ENCODE measurements around the gene TAF1B. TPM values are rescaled to one million over a fixed set of nuclear protein-coding genes. Genes with fewer than 3 reads are reported as not detected.

Gene TAF1B
- total and polyA plus RNA-seq, 5 experiments from 2014 or later: 10.1 to 19.3 (median 13.1) TPM

DNA sequence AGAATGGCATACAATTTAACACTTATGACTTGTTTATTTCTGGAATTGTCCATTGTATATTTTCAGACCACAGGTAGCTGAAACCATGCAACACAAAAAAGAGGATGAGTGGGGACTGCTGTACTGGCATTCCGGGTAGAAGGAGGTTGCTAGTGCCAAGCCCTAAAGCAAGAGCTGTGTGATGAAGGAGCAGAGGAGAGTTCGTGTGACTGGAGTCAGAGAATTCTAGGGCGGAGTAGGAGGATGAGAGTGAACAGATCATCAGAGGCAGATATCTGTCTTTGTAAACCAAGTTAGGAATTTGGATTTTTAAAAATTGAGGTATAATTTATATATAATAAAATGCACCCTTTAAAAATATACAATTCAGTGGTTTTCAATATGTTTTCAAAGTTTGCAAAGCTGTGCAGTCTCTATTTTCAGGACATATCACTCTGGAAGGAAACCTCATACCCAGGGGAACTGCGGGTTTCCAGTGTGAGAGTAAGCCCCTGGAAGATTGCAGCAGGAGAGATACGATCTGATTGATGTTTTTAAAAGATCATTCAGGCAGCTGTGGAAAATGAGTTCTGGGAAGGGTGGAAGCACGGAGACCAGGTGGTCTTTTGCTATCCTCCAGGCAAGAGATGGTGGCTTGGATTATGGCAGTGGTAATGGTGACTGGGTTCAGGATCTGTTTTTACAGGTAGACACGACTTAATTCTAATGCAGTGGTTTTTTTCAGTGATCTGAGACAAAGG, 36.4 kb downstream of the TAF1B start:
- Mint-ChIP-seq H3K27ac (peak overlapping the region in 2 of 10 donors; percentile 1 to 6), H3K4me3 (no peak overlapping the region), H3K27me3 (no peaks in the 10 kb centered on the region), H3K36me3 (peaks cover 10 to 70% (median 24%) of the 10 kb centered on the region in 3 donors), H3K9me3 (no peaks in the 10 kb centered on the region), H3K4me1 (peaks cover 0 to 4% (median under 1%) of the 10 kb centered on the region in 4 donors)
- DNase-seq: no peak
- POLR2A ChIA-PET: no interaction called here
- ATAC-seq: no peak

DNA sequence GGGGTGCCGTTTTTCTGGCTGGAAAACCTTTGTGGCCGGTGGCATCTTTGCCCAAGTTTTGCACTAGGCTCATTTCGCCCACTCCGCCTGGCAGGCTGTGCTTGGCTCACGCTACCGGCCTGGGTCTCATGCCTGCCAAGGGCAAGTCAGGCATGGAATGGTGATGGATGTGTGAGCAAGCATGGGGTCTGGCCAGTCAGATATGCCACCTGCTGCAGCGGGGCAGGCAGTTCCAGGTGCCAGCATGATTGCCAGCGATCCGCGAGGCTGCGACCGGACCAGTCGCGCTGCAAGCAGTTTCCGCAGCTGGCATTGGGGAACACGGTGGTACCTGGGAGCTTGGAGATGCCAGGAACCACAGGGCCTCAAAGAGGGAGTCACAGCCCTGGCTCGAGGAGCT, 40.6 kb downstream of the TAF1B start:
- Mint-ChIP-seq H3K36me3 (peaks cover 31 to 76% (median 49%) of the 10 kb centered on the region in 3 donors), H3K4me1 (peaks cover 0 to 6% (median 5%) of the 10 kb centered on the region in 4 donors), H3K27me3 (no peaks in the 10 kb centered on the region), H3K9me3 (peaks cover 0 to 23% (median 11%) of the 10 kb centered on the region in 9 donors), H3K4me3 (no peak overlapping the region), H3K27ac (no peak overlapping the region)
- ATAC-seq (no peak), DNase-seq (no peak)
- POLR2A ChIA-PET: no interaction called here

DNA sequence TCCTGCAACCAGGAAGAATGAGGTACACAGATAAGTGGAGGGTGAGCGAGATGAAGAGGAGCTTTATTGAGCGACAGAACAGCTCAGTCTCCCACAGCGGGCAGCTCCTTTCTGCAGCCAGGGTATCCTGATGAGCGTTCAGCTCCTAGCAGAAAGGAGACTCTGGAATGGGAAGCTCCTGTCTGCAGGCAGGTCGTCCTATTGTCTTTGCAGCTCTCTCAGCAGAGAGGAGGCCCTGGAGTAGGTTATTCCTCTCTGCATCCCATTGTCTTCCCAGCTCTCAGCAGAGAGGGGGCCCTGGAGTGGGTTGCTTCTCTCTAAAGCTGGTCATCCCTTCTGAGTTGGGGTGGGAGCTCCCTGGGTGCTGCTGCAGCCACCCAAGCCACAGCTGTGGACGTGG, 41.2 kb downstream of the TAF1B start:
- peaks cover 2 to 6% (median 4%) of the 10 kb centered on the region in 4 donors for H3K4me1 Mint-ChIP-seq
- peaks cover 37 to 76% (median 53%) of the 10 kb centered on the region in 3 donors for H3K36me3 Mint-ChIP-seq
- ATAC-seq: no peak
- no peaks in the 10 kb centered on the region for H3K27me3 Mint-ChIP-seq
- POLR2A ChIA-PET: no interaction called here
- DNase-seq: no peak
- H3K9me3 Mint-ChIP-seq: peaks cover 0 to 27% (median 11%) of the 10 kb centered on the region in 9 donors
- H3K4me3 Mint-ChIP-seq: no peak overlapping the region
- H3K27ac Mint-ChIP-seq: no peak overlapping the region

DNA sequence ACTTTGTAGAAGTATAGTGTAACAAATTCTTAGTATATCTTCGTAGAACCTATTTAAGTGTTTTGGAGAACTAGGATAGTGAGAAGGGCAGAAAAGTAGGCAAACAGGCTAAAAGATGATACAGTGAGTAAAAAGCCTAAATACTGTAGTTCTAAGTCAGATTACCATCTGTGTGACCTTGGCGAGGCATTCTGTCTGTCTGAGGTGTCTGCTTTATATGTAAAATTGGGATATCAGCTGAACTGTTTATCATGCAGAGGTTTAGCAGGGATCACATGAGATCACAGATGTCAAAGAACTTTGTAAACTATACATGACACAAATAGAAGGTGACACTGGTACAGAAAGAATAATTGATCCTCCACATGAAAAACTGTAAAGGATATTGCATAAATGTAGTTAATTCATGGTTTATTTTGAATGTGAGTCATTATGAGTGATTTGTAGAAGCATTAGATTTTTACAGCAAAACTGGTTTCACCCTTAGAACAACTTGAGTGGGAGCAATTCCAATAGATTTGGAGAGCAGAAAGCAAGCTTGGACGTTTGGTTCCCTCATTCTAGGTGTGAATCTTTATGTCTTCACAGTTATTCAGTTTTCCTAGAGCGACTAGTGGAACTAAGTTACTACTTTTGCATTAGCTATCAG, 41.9 kb downstream of the TAF1B start:
- Mint-ChIP-seq H3K27ac (peak overlapping the region in 1 of 10 donors; percentile 1), H3K9me3 (peaks cover 0 to 27% (median 11%) of the 10 kb centered on the region in 9 donors), H3K4me3 (no peak overlapping the region), H3K4me1 (peaks cover 5 to 9% (median 7%) of the 10 kb centered on the region in 4 donors), H3K27me3 (no peaks in the 10 kb centered on the region), H3K36me3 (peaks cover 39 to 76% (median 52%) of the 10 kb centered on the region in 3 donors)
- POLR2A ChIA-PET: interaction anchor here (1.6 kb wide), 1 partner anchor 10 kb away, joined by 9 read pairs; no protein-coding TSS in a partner anchor
- no peak for DNase-seq
- ATAC-seq: no peak

DNA sequence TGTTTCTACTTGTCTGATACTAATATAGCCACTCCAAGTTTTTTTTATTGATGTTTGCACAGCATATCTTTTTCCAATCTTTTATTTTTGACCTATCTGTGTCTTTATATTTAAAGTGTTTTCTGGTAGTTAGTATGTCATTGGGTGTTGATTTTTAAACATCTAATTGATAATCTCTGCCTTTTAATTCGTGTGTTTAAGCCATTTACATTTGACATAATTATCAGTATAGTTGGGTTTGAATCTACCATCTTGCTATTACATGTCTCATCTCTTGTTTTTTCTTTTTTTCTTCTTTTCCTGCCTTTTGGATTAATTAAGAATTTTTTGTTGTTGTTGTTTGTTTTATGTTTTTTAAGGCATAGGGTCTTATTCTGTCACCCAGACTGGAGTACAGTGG, 44.2 kb downstream of the TAF1B start:
- Mint-ChIP-seq H3K36me3 (peaks cover 39 to 77% (median 52%) of the 10 kb centered on the region in 3 donors), H3K9me3 (peaks cover 0 to 27% (median 11%) of the 10 kb centered on the region in 9 donors), H3K4me1 (peaks cover 5 to 11% (median 9%) of the 10 kb centered on the region in 4 donors), H3K27me3 (no peaks in the 10 kb centered on the region), H3K4me3 (no peak overlapping the region), H3K27ac (peak overlapping the region in 1 of 10 donors; percentile 69)
- DNase-seq (no peak), ATAC-seq (no peak)
- POLR2A ChIA-PET: no interaction called here

DNA sequence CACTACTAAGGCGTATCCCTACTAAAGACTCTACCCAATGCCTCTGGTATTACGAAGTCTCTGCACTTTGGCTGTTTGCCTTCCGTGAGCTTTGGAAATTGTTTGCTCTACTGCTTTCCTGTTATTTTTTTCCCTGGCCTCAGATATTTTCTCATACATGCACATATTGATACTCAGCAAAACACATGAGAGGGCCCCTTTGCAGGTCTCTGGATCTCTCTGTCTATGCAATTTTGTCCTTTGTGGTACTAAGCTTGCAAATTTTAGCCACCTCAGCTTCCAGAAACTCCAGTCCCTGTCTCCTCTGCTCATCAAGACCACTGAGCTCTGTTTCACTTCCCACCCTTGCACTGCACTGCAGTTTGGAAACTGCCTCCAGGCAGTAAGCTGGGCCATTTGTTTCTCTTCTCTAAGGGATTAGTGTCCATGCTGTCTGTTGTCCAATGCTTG, 46.6 kb downstream of the TAF1B start:
- H3K4me3 Mint-ChIP-seq: peak overlapping the region in 1 of 10 donors; percentile 8
- DNase-seq (no peak), ATAC-seq (no peak)
- H3K4me1 Mint-ChIP-seq: peaks cover 5 to 13% (median 9%) of the 10 kb centered on the region in 4 donors
- H3K27me3 Mint-ChIP-seq: no peaks in the 10 kb centered on the region
- H3K27ac Mint-ChIP-seq: peak overlapping the region in 2 of 10 donors; percentile 2 to 9
- POLR2A ChIA-PET: interaction anchor here (0.6 kb wide), 1 partner anchor 18 kb away, joined by 3 read pairs; no protein-coding TSS in a partner anchor
- H3K9me3 Mint-ChIP-seq: peaks cover 0 to 27% (median 11%) of the 10 kb centered on the region in 9 donors
- peaks cover 34 to 70% (median 52%) of the 10 kb centered on the region in 3 donors for H3K36me3 Mint-ChIP-seq

DNA sequence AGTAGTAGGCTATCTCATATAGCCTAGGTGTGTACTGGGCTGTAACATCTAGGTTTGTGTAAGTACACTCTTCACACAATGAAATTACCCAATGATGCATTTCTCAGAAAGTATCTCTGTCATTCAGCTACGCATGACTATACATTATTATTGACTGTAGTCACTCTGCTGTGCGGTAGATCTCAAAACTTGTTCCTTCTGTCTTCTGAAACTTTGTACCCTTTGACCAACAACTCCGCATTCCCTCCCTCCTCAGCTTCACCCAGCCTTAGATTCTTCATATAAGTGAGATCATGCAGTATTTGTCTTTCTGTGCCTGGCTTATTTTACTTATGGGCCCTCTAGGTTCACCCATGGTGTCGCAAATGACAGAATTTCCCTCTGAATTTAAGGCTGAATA, 49.0 kb downstream of the TAF1B start:
- Mint-ChIP-seq H3K36me3 (peaks cover 19 to 55% (median 30%) of the 10 kb centered on the region in 3 donors), H3K9me3 (peaks cover 0 to 17% (median 8%) of the 10 kb centered on the region in 9 donors)
- no peak for ATAC-seq

DNA sequence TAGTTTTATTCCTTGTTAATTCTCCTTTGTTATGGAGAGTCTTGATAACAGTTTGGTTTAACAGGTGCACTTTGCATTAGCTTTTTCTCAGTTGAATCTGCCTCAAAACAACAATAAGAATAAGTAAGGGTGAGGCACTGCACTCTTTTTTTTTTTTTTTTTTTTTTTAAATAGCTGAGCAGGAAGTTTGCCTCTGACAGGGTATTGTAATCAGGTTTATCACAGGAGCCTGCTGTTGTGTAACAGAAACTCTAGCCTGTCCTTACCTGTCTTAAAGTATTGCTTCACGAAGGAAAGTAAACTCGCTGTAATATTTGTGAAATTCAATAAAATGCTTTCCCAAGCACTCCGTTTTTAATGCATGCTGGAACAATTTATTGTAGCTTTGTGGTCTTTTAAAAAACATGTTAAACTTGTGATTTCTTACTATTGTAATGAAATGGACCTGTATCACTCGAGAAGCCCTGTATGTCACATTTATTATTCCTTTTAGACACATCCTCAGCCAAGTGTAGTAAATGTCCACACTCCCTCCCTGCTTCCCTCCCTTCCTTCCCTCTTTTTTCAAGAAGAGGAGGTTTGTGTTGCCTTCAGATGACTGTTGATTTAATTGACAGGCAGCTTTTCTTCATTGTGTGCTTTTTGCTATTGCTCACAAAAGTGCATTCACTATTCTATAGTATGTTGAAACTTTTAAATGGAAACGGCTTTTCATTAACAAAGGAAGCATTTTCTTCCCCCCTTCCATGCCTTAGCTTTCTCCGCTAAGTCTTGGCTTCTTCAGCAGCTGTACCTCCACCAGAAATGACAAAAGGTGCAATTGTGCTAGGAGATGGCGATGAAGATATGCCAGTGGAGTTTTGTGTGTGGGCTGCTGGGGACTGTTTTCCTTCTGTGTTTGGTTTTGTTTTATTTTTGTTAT, 52.7 kb downstream of the TAF1B start:
- Mint-ChIP-seq H3K27ac (peak overlapping the region in 2 of 10 donors; percentile 26 to 39), H3K9me3 (no peaks in the 10 kb centered on the region), H3K4me1 (peaks cover 9 to 16% (median 11%) of the 10 kb centered on the region in 4 donors), H3K36me3 (peaks cover 0 to 30% (median 10%) of the 10 kb centered on the region in 3 donors), H3K4me3 (no peak overlapping the region), H3K27me3 (no peaks in the 10 kb centered on the region)
- ATAC-seq (no peak), DNase-seq (no peak)
- POLR2A ChIA-PET: interaction anchor here (1.4 kb wide), 1 partner anchor 10 kb away, joined by 9 read pairs; no protein-coding TSS in a partner anchor

More for the DNA sequence above, 49.0 kb downstream of the TAF1B start:
- POLR2A ChIA-PET: no interaction called here
- Mint-ChIP-seq H3K27me3 (no peaks in the 10 kb centered on the region), H3K4me3 (no peak overlapping the region), H3K27ac (no peak overlapping the region), H3K4me1 (peaks cover 8 to 19% (median 15%) of the 10 kb centered on the region in 4 donors)
- DNase-seq: no peak

DNA sequence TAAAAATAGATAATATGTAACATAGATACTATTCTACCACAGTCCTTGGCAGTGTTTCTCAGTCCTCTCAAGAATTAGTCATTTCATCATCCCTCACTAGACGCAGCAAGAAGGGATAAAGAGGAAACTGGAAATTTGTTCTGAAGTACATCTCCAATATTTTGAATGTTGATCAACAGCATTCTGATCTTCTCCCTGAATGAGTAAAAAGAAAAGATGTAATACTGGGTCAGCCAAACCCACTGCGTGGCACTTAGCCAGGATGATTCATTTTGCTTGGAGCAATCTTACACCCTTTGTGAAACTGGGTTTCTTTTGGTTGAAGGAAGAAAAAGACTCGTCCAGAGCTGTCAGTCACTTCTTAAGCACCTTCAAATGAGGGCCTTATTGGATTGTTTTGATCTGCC, 54.1 kb downstream of the TAF1B start:
- POLR2A ChIA-PET: no interaction called here
- H3K9me3 Mint-ChIP-seq: no peaks in the 10 kb centered on the region

DNA sequence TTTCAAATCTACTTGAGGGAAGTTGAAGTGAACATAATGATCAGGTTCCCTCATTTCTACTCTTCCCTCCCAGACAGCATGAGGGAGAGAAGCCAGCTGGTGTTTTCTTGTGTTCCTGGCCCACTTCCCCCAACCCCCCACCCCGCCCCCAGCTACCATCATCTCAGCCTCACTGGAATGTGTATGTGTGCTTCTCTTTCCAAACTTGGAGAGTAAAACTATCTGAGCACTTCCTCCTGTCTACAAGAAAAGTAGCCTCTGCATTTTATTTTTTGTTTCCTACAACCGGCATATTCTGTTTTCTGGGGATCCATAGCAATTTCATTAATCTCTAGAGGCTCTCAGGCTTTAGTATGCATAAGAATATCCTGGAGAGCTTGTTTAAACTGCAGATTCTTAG, 54.6 kb downstream of the TAF1B start:
- DNase-seq (no peak), ATAC-seq (no peak)
- H3K27me3 Mint-ChIP-seq: no peaks in the 10 kb centered on the region
- H3K4me3 Mint-ChIP-seq: no peak overlapping the region
- H3K27ac Mint-ChIP-seq: peak overlapping the region in 2 of 10 donors; percentile 11 to 63
- peaks cover 0 to 23% (median 9%) of the 10 kb centered on the region in 3 donors for H3K36me3 Mint-ChIP-seq
- POLR2A ChIA-PET: no interaction called here
- no peaks in the 10 kb centered on the region for H3K9me3 Mint-ChIP-seq
- peaks cover 7 to 16% (median 10%) of the 10 kb centered on the region in 4 donors for H3K4me1 Mint-ChIP-seq

More for the DNA sequence above, 54.1 kb downstream of the TAF1B start:
- Mint-ChIP-seq H3K4me3 (no peak overlapping the region), H3K27me3 (no peaks in the 10 kb centered on the region), H3K27ac (no peak overlapping the region), H3K36me3 (peaks cover 0 to 24% (median 10%) of the 10 kb centered on the region in 3 donors), H3K4me1 (peaks cover 7 to 16% (median 11%) of the 10 kb centered on the region in 4 donors)
- ATAC-seq: no peak
- no peak for DNase-seq

DNA sequence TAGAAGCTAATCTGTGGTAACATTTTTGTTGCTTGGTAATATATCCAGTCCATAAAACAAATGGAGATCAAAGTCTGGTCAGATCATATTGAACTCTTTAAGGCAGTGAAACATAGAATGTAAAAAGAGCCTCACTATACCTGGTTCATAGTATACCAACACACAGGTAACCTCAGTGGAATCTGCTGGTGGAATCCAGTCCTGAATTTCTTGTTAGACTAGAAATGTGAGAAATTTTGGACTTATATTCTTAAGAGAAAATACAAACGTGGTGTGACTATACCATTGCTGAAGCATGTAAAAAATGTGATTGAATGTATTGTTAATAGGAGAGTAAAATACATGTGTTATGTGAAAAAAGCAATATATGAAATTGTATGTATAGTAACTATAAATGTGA, 62.1 kb downstream of the TAF1B start:
- ATAC-seq (no peak), DNase-seq (no peak)
- Mint-ChIP-seq H3K27ac (no peak overlapping the region), H3K36me3 (peaks cover 0 to 41% (median 12%) of the 10 kb centered on the region in 3 donors), H3K4me1 (peaks cover 0 to 5% (median 0%) of the 10 kb centered on the region in 4 donors), H3K27me3 (no peaks in the 10 kb centered on the region), H3K9me3 (no peaks in the 10 kb centered on the region), H3K4me3 (no peak overlapping the region)
- POLR2A ChIA-PET: no interaction called here

DNA sequence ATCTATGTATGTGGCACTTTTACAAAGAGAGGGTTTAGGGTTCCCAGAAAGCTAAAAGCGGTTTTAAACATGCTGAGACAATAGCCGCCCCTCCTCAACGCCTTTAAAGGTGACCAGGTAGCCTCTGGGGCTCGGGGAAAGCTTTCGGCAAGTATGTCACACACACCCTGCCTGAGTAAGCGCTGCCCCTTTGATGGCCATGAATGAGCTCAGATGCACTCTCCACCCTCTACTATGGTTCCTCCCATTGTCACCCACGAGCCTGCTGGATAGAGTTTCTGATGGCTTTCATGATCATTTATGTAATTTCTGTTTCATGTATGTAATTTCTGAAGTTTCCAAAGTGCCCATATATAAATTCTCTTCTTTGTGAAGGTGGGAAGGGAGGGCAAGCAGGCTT, 64.1 kb downstream of the TAF1B start:
- Mint-ChIP-seq H3K27ac (no peak overlapping the region), H3K9me3 (no peaks in the 10 kb centered on the region), H3K4me1 (peaks cover 0 to 2% (median 0%) of the 10 kb centered on the region in 4 donors), H3K27me3 (no peaks in the 10 kb centered on the region), H3K36me3 (peaks cover 0 to 58% (median 16%) of the 10 kb centered on the region in 3 donors), H3K4me3 (no peak overlapping the region)
- POLR2A ChIA-PET: interaction anchor here (1.0 kb wide), 1 partner anchor 18 kb away, joined by 3 read pairs; no protein-coding TSS in a partner anchor
- ATAC-seq (no peak), DNase-seq (no peak)

Data from naive thymus-derived CD8-positive, alpha-beta T cell (primary cell).